Midbrain (tissue), 1 donor: ENCODE measurements around the gene SDR42E1.
"Not testable (repeated sequence)": the region's sequence is repeated elsewhere in the genome, so short reads cannot be mapped to it uniquely, and the experiment has no call there.

Source experiments
- DNase-seq: peaks from one replicate; lab custom pipeline; 2025; lab: John Stamatoyannopoulos, UW

The SDR42E1 gene

GRCh38 chr16:82037251-82037650, 26.0 kb upstream of the SDR42E1 start:
- no peak for DNase-seq

- DNase-seq: no peak
These were observed 23.8 kb upstream of the SDR42E1 start, which contains the start of gene HSD17B2 for GRCh38 chr16:82034981-82035612. Gene HSD17B2 (plus strand): TSS chr16:82035253. CDS start chr16:82035425, 172 bp downstream.

- DNase-seq: no peak
These were observed 22.5 kb upstream of the SDR42E1 start for GRCh38 chr16:82033683-82034300.

- DNase-seq: no peak
These were observed 21.7 kb upstream of the SDR42E1 start for GRCh38 chr16:82033006-82033405.

GRCh38 chr16:82031116-82032084, 20.1 kb upstream of the SDR42E1 start:
- peak; percentile 44 for DNase-seq

- DNase-seq: no peak
These were observed 16.4 kb upstream of the SDR42E1 start for GRCh38 chr16:82027629-82028064.

- DNase-seq: no peak
These were observed 13.6 kb upstream of the SDR42E1 start for GRCh38 chr16:82024883-82025282.

- no peak for DNase-seq
These were observed 13.0 kb upstream of the SDR42E1 start for GRCh38 chr16:82024316-82024715.

- DNase-seq: no peak
These were observed 11.9 kb upstream of the SDR42E1 start for GRCh38 chr16:82023206-82023605.

GRCh38 chr16:82020051-82020450, 8.8 kb upstream of the SDR42E1 start:
- no peak for DNase-seq

- no peak for DNase-seq
These were observed 8.3 kb upstream of the SDR42E1 start for GRCh38 chr16:82019535-82019934.

- DNase-seq: no peak
These were observed 6.8 kb upstream of the SDR42E1 start for GRCh38 chr16:82017911-82018568.

GRCh38 chr16:82016964-82017363, 5.7 kb upstream of the SDR42E1 start:
- no peak for DNase-seq

- no peak for DNase-seq
These were observed 5.0 kb upstream of the SDR42E1 start for GRCh38 chr16:82016263-82016662.

GRCh38 chr16:82013139-82013538, 1.9 kb upstream of the SDR42E1 start:
- no peak for DNase-seq

GRCh38 chr16:82010649-82011048, 621 bp downstream of the SDR42E1 start:
- no peak for DNase-seq

GRCh38 chr16:82009789-82010188, 1.5 kb downstream of the SDR42E1 start:
- not testable (repeated sequence) for DNase-seq

GRCh38 chr16:82008957-82009592, 2.2 kb downstream of the SDR42E1 start:
- DNase-seq: no peak

GRCh38 chr16:82007189-82007588, 4.1 kb downstream of the SDR42E1 start:
- DNase-seq: no peak

- no peak for DNase-seq
These were observed 5.2 kb downstream of the SDR42E1 start for GRCh38 chr16:82006036-82006435.

GRCh38 chr16:82005027-82005830, 6.0 kb downstream of the SDR42E1 start:
- no peak for DNase-seq
